ENCODE measurements around the gene MAP3K10. TPM values are rescaled to one million over a fixed set of nuclear protein-coding genes. Genes with fewer than 3 reads are reported as not detected.

Gene MAP3K10
- total RNA-seq, 4 donors from 2014 or later = 10.8 to 19.5 (median 11.9) TPM

GRCh38 chr19:40214936-40215335 lies 23.7 kb downstream of the MAP3K10 start:
- H3K27me3 ChIP-seq = peaks cover 35% of the 10 kb centered on the region
- no peaks in the 10 kb centered on the region for H3K9me3 ChIP-seq
- in situ Hi-C loops (cut with MboI; ENCODE audit: low pct_ligation_motif_present in 1 of 4, low pct_unique_long_range_greater_than_20kb in 1 of 4, low sequenced_read_pairs in 3 of 4) (no loop called here), intact Hi-C loops (cut with DNase I; ENCODE audit: low total_unique reads) (loop anchor here (5.0 kb wide), 1 partner anchor 73 kb away; no protein-coding TSS in a partner anchor)
- 87% methylated on average over 12 of the region's 22 CpGs; no CpG with 5 or more reads in 1 of the 2 donors for WGBS, 2 donors (ENCODE audit: low coverage in 1 of 2)
- TF ChIP-seq CTCF (IDR thresholded peaks at IDR 0.05) = no peak
- no peak for TF ChIP-seq POLR2A (IDR thresholded peaks at IDR 0.05)
- no peak for TF ChIP-seq POLR2AphosphoS5 (IDR thresholded peaks at IDR 0.05)
- TF ChIP-seq EP300 (IDR thresholded peaks at IDR 0.05; ENCODE audit: low read depth) = no peak
- no peaks in the 10 kb centered on the region for H3K36me3 ChIP-seq
- no peak overlapping the region for H3K4me3 ChIP-seq
- DNase-seq = no peak
- no peak overlapping the region for H3K27ac ChIP-seq
- H3K4me1 ChIP-seq = peaks cover 0 to 18% (median 10%) of the 10 kb centered on the region in 4 donors

GRCh38 chr19:40216013-40216776 lies 25.0 kb downstream of the MAP3K10 start:
- H3K36me3 ChIP-seq = no peaks in the 10 kb centered on the region
- 22 to 52% methylated on average over 6 to 23 of the region's 23 CpGs for WGBS, 2 donors (ENCODE audit: low coverage in 1 of 2)
- TF ChIP-seq POLR2A (IDR thresholded peaks at IDR 0.05) (no peak), CTCF (IDR thresholded peaks at IDR 0.05) (no peak), POLR2AphosphoS5 (IDR thresholded peaks at IDR 0.05) (no peak), EP300 (IDR thresholded peaks at IDR 0.05; ENCODE audit: low read depth) (no peak)
- no peak overlapping the region for H3K27ac ChIP-seq
- no peak overlapping the region for H3K4me3 ChIP-seq
- H3K4me1 ChIP-seq = peaks cover 0 to 18% (median 10%) of the 10 kb centered on the region in 4 donors
- H3K27me3 ChIP-seq = peaks cover 47% of the 10 kb centered on the region
- no peak for DNase-seq
- H3K9me3 ChIP-seq = no peaks in the 10 kb centered on the region
- in situ Hi-C loops (cut with MboI; ENCODE audit: low pct_ligation_motif_present in 1 of 4, low pct_unique_long_range_greater_than_20kb in 1 of 4, low sequenced_read_pairs in 3 of 4) = no loop called here
- intact Hi-C loops (cut with DNase I; ENCODE audit: low total_unique reads) = no loop called here

GRCh38 chr19:40216777-40217026 lies 25.5 kb downstream of the MAP3K10 start:
- no peak for DNase-seq
- peaks cover 51% of the 10 kb centered on the region for H3K27me3 ChIP-seq
- no peak overlapping the region for H3K27ac ChIP-seq
- in situ Hi-C loops (cut with MboI; ENCODE audit: low pct_ligation_motif_present in 1 of 4, low pct_unique_long_range_greater_than_20kb in 1 of 4, low sequenced_read_pairs in 3 of 4) (no loop called here), intact Hi-C loops (cut with DNase I; ENCODE audit: low total_unique reads) (no loop called here)
- H3K4me3 ChIP-seq = peak overlapping the region in 2 of 4 donors; percentile 9 to 28
- no peaks in the 10 kb centered on the region for H3K9me3 ChIP-seq
- no peak for TF ChIP-seq POLR2A (IDR thresholded peaks at IDR 0.05)
- TF ChIP-seq POLR2AphosphoS5 (IDR thresholded peaks at IDR 0.05) = no peak
- TF ChIP-seq CTCF (IDR thresholded peaks at IDR 0.05) = no peak
- no peak for TF ChIP-seq EP300 (IDR thresholded peaks at IDR 0.05; ENCODE audit: low read depth)
- WGBS, 2 donors (ENCODE audit: low coverage in 1 of 2) = 21 to 29% methylated on average over 9 of the region's 9 CpGs
- no peaks in the 10 kb centered on the region for H3K36me3 ChIP-seq
- peaks cover 0 to 18% (median 10%) of the 10 kb centered on the region in 4 donors for H3K4me1 ChIP-seq

- H3K4me1 ChIP-seq = peaks cover 0 to 18% (median 10%) of the 10 kb centered on the region in 4 donors
- H3K4me3 ChIP-seq = peak overlapping the region in 2 of 4 donors; percentile 9 to 28
- TF ChIP-seq POLR2A (IDR thresholded peaks at IDR 0.05) = no peak
- TF ChIP-seq EP300 (IDR thresholded peaks at IDR 0.05; ENCODE audit: low read depth) = no peak
- peak; percentile 19 to 38 (median 33) for TF ChIP-seq CTCF (IDR thresholded peaks at IDR 0.05)
- no peaks in the 10 kb centered on the region for H3K9me3 ChIP-seq
- H3K27ac ChIP-seq = peak overlapping the region in 1 of 4 donors; percentile 41
- 6 to 23% methylated on average over 4 to 28 of the region's 54 CpGs for WGBS, 2 donors (ENCODE audit: low coverage in 1 of 2)
- in situ Hi-C loops (cut with MboI; ENCODE audit: low pct_ligation_motif_present in 1 of 4, low pct_unique_long_range_greater_than_20kb in 1 of 4, low sequenced_read_pairs in 3 of 4) (no loop called here), intact Hi-C loops (cut with DNase I; ENCODE audit: low total_unique reads) (no loop called here)
- H3K36me3 ChIP-seq = no peaks in the 10 kb centered on the region
- H3K27me3 ChIP-seq = peaks cover 51% of the 10 kb centered on the region
- peak; percentile 71 for DNase-seq
Measured at GRCh38 chr19:40217027-40217810, 26.0 kb downstream of the MAP3K10 start.
